HEK293T (cell line): ENCODE data around the gene PSMA3.

Source experiments
- ARNT ChIP-seq: fragments of 450-650 bp; IDR thresholded peaks from 2 replicates; pipeline ENCODE4 v1.6.1; 2017; ENCODE audit warnings: mild to moderate bottlenecking
- CTBP1 ChIP-seq: fragments of 450-650 bp; IDR thresholded peaks from 2 replicates; pipeline ENCODE4 v1.6.1; 2016; ENCODE audit warnings: borderline replicate concordance
- FOXA1 ChIP-seq: fragments of 450-650 bp; IDR thresholded peaks from 2 replicates; pipeline ENCODE4 v1.6.1; 2016; ENCODE audit warnings: mild to moderate bottlenecking
- FOXK2 ChIP-seq: fragments of 450-650 bp; IDR thresholded peaks from 2 replicates; pipeline ENCODE4 v1.6.1; 2016; ENCODE audit warnings: mild to moderate bottlenecking
- FOXM1 ChIP-seq: fragments of 450-650 bp; IDR thresholded peaks from 2 replicates; pipeline ENCODE4 v1.6.1; 2017; ENCODE audit warnings: mild to moderate bottlenecking, borderline replicate concordance
- HDGF ChIP-seq: fragments of 450-650 bp; IDR thresholded peaks from 2 replicates; pipeline ENCODE4 v1.6.1; 2017; ENCODE audit warnings: antibody characterized with exemption, borderline replicate concordance
- L3MBTL2 ChIP-seq: fragments of 450-650 bp; conservative IDR thresholded peaks from 2 replicates; pipeline ENCODE4 v1.6.1; 2016; ENCODE audit warnings: mild to moderate bottlenecking
- LEF1 ChIP-seq: fragments of 450-650 bp; IDR thresholded peaks from 2 replicates; pipeline ENCODE4 v1.6.1; 2017; ENCODE audit warnings: mild to moderate bottlenecking, borderline replicate concordance
- SP1 ChIP-seq: fragments of 450-650 bp; IDR thresholded peaks from 2 replicates; pipeline ENCODE4 v1.6.1; 2017
- SUZ12 ChIP-seq: fragments of 450-650 bp; IDR thresholded peaks from 2 replicates; pipeline ENCODE4 v1.6.1; 2016; ENCODE audit warnings: mild to moderate bottlenecking
- TARDBP ChIP-seq: fragments of 450-650 bp; IDR thresholded peaks from 2 replicates; pipeline ENCODE4 v1.6.1; 2016

- TF ChIP-seq FOXM1 (no peak), SP1 (no peak), LEF1 (no peak), SUZ12 (no peak), HDGF (no peak), L3MBTL2 (no peak), CTBP1 (no peak), ARNT (no peak), TARDBP (no peak), FOXA1 (no peak), FOXK2 (no peak)
Measured at GRCh38 chr14:58238252-58239243, 6.1 kb upstream of the PSMA3 start.
